ENCODE results near the gene XRCC6.

- TF ChIP-seq ZNF10 (CRISPR knock-in tag; IDR thresholded peaks at IDR 0.05; ENCODE audit: borderline replicate concordance, low read depth): no peak
- TF ChIP-seq ZNF256 (CRISPR knock-in tag; conservative IDR thresholded peaks at IDR 0.05): no peak
These were observed 1.0 kb upstream of the XRCC6 start for GRCh38 chr22:41619979-41620588.
